NB4 (cell line): ENCODE measurements around the gene AGO4.
"Not testable (repeated sequence)": the region's sequence is repeated elsewhere in the genome, so short reads cannot be mapped to it uniquely, and the experiment has no call there.

ENCODE experiments used
- DNase-seq: peaks from one replicate; pipeline ENCODE4 v3.0.0; 2010; ENCODE audit warnings: low read depth
- H3K4me3 ChIP-seq: one replicate; pipeline ENCODE4 v1.5.1; 2011; ENCODE audit warnings: mild to moderate bottlenecking, low read depth, low read length, moderate library complexity
- CTCF ChIP-seq: IDR thresholded peaks from one replicate; pipeline ENCODE4 v1.5.1; 2012; ENCODE audit warnings: low read depth, low read length
- MYC ChIP-seq: IDR thresholded peaks from 2 replicates; pipeline ENCODE4 v1.6.1; 2011; ENCODE audit warnings: low read depth, low read length
- POLR2A ChIP-seq: IDR thresholded peaks from 2 replicates; pipeline ENCODE4 v1.6.1; 2011; ENCODE audit warnings: mild to moderate bottlenecking; ENCODE audit not compliant: insufficient read length; ENCODE audit errors: extremely low read depth
- TF ChIP-seq, protein P1 (sequence below): IDR thresholded peaks from 2 replicates; pipeline ENCODE4 v1.6.1; 2011; ENCODE audit warnings: low read depth, low read length

Gene AGO4

GRCh38 chr1:35773711-35774110, 34.1 kb upstream of the AGO4 start:
- no peak overlapping the region for H3K4me3 ChIP-seq
- DNase-seq: no peak
- no peak for TF ChIP-seq CTCF
- no peak for TF ChIP-seq MYC
- TF ChIP-seq POLR2A: no peak
- TF ChIP-seq, protein P1, sequence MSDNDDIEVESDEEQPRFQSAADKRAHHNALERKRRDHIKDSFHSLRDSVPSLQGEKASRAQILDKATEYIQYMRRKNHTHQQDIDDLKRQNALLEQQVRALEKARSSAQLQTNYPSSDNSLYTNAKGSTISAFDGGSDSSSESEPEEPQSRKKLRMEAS: no peak

DNA sequence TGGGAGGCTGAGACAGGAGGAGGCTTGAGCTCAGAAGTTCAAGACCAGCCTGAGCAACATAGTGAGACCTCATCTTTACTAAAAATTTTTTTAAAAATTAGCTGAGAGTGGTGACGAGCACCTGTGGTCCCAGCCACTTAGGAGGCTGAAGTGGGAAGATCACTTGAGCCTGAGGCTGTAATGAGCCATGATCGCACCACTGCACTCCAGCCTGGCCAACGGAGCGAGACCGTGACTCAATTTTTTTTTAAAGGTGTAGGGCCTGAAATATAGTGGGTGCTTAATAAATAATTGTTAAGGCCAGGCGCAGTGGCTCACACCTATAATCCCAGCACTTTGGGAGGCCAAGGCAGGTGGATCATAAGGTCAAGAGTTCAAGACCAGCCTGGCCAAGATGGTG, 31.6 kb upstream of the AGO4 start:
- H3K4me3 ChIP-seq, DNase-seq: not testable (repeated sequence)

- no peak for TF ChIP-seq POLR2A
- no peak for TF ChIP-seq MYC
- no peak overlapping the region for H3K4me3 ChIP-seq
- no peak for DNase-seq
Observed at GRCh38 chr1:35777109-35777508, 30.7 kb upstream of the AGO4 start.

DNA sequence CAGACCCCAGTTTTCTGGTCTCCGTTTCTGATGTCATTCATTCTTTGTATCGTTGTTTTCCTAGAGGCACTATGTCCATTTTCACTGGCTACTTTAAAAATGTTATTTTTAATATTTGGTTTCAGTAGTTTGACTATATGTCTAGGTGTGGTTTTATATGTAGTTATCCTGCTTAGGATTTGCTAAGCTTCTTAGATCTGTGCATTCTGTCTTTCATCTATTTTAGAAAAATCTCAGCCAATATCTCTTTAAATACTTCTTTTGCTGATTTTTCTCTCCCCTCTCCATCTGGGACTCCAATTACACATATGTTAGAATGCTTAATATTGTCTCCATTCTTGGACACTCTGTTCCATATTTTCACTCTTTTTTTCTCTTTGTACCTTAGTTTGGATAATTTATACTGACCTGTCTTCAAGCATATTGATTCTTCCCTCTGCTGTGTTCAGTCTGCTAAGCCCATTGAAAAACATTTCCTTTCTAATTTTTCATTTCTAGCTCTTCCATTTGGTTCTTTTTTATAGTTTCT, 24.7 kb upstream of the AGO4 start:
- H3K4me3 ChIP-seq: no peak overlapping the region
- DNase-seq: no peak
- TF ChIP-seq POLR2A: no peak
- no peak for TF ChIP-seq CTCF
- TF ChIP-seq, protein P1: no peak

DNA sequence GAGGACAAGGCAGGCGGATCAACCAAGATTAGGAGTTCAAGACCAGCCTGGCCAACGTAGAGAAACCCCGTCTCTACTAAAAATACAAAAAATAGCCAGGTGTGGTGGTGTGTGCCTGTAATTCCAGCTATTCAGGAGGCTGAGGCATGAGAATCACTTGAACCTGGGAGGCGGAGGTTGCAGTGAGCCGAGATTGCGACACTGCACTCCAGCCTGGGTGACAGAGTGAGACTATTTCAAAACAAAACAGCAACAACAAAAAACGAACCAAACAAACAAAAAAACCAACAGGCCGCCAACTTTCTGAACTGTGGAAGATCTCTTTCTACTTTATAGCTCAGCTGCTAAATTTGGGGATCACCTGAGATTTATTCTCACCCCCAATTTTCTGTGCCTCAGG, 23.5 kb upstream of the AGO4 start:
- DNase-seq, H3K4me3 ChIP-seq: not testable (repeated sequence)

GRCh38 chr1:35788139-35788538, 19.7 kb upstream of the AGO4 start:
- H3K4me3 ChIP-seq: no peak overlapping the region
- TF ChIP-seq POLR2A (no peak), MYC (no peak), CTCF (no peak)
- TF ChIP-seq, protein P1: no peak
- no peak for DNase-seq

DNA sequence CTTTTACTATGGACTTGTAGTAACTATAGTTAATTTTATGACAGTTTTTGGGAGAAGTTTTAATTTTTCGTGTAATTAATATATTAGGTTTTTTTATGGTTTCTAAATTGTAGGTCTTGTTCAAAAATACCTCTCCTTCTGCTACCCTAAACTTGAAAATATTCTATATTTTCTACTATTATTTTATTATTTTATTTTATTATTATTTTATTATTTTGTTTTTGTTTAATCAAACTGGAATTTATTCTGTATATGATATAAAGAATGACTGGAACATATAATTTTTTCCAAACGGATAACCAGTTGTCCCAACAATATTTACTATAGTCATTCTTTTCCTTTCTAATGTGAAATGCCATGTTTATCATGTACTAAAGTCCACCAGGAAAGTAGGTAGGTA, 17.1 kb upstream of the AGO4 start:
- no peak for DNase-seq
- no peak overlapping the region for H3K4me3 ChIP-seq
- no peak for TF ChIP-seq CTCF
- TF ChIP-seq, protein P1: no peak
- no peak for TF ChIP-seq MYC
- TF ChIP-seq POLR2A: no peak
